AG08395 (cell line): ENCODE data around the gene ADAMTS7.
A peak's percentile ranks its signal among the peaks of the same experiment; 100 is the strongest.
"Not testable (repeated sequence)": the region's sequence is repeated elsewhere in the genome, so short reads cannot be mapped to it uniquely, and the experiment has no call there.

ENCODE experiments used
- DNase-seq: peaks from one replicate; pipeline ENCODE4 v3.0.0; 2012; ENCODE audit warnings: mixed read lengths, low spot score

Gene ADAMTS7

DNA sequence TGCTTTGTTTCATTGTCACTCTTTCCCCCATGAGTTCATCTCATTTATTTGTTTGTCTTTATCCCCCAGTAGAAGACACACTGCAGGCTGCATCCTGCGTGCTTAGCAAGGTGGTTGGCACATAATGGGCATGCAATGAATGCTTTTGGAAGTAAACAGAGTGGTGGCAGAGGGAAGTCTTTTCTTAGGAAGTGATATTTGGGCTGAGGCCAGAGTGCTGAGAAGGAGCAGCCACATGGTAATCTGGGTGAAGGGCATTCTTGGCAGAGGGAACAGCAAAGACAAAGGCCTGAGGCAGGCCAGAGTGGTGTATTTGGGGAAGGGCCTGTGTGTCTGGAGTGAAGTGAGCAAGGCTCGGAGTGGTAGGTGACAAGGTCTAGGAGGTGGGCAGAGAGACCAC lies 17.7 kb upstream of the ADAMTS7 start:
- DNase-seq: no peak

DNA sequence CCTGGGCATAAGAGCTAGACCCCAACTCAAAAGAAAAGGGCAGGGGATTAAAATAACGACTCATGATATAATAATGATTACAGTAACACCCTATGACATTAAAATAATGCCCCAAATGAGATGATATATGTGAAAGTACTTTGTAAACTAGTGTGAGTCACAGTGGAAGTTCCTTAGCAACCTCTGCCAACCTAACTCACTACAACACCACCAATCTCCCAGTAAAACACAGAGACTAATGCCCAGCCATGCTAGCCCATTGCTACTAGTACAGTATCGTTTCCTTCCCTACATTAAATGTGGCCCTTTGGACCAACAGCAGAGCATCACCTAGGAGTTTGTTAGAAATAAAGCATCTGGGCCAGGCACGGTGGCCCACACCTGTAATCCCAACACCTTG lies 11.2 kb upstream of the ADAMTS7 start:
- no peak for DNase-seq

DNA sequence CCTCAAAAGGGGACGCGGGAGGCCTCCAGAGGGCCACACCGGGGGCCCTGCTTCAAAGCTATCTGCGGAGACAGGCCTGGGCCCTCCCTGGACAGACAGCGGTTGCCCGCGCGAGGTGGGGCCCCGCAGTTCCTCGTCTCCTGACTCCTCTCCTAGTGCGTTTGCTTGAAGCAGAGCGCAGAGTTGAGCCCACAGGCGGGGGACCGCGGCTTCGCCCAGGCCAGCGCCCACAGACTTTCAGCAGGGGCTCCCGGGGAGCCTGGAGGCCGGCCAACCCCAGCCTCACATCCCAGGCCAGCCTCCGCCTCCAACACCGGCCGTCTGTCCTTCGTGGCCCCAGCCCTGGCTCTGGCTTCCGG lies 540 bp upstream of the ADAMTS7 start:
- DNase-seq: no peak

DNA sequence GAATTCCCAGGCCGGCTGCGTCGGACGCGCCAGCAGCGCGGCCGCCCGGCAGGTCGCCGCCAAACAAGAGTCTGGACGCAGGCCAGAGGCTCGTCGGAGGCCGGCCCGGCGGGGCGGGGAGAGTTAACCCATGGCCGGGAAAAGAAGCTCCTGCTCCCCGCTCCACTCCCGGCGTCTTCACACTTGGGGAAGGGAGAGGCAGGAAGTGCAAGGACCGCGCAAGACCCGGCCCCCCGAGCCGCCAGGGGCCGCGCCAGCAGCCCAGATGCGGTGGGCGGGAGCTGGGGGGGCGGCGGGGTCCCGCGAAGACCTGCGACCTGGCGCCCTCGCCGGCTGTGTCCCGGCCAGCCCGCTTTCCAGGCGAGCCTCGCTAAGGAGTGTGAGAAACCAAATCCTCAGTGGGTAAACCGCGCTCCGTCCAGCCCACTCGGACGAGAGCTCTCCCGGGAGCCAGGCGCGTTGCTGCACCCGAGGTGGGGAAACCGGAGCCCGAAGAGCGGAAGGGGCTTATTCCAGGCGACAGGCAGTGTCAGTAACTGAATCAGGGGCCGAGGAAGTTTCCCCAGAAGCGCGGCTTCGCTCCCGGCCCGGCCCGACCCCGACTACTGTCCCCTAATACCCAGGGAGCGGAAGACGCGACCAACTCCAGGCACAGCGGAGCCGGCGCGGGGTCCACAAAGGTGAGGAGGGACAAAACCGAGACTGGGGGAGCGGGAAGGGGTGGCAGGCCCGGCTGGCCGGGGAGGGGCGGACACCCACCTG lies 721 bp downstream of the ADAMTS7 start:
- DNase-seq: peak; percentile 72

DNA sequence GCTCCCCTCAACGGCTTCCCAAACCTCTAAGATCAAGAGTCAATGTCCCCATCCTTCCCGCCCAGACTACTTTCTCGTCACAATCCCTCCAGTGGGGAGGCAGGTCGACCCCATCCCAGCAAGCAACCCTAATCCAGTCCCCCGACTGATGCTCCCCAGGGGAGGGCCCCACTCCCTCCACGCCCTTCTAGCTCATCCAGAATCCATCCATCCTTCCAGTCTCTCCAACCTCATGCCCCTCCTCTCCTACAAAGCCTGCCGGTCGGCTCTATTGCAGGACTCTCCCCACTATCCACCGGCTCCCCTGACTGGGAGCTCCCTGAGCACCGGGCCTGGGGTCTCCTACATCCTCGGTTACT lies 1.3 kb downstream of the ADAMTS7 start:
- no peak for DNase-seq

DNA sequence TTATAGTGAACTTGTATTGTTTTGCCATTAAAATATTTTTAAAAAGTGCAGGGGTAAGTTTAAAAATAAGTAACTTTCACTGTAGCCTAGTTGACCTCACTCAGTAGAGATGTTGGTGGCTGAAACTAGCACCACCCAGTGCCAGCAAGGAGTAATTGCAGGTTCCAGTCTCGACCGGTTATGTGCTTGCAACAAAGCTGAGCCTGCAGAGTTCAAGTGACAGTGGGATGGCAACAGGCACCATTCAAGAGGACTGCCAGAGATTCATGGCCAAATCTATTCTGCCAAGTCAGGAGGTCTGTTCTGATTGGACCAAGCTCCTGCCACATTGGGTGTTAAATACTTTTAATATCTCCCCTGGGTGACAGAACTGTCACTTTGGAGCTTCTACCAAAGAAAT lies 2.7 kb downstream of the ADAMTS7 start:
- DNase-seq: no peak

DNA sequence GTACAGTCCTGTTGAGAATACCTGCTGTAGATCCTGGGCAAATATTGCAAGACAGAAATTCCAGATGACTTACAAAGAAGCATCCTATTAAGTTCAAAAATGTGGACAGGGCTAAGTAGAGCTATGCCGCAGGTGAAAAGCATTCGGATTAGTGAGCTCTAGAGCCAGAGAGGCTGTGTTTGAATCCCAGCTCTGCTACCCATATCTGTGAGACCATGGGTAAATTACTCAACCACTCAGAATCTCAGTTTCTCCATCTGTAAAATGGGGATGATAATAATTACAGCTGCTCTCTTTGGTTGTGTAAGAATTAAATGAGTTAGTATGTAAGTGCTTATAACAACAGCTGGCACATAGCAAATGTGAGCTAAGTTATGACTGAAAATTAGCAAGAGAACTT lies 3.9 kb downstream of the ADAMTS7 start:
- no peak for DNase-seq

DNA sequence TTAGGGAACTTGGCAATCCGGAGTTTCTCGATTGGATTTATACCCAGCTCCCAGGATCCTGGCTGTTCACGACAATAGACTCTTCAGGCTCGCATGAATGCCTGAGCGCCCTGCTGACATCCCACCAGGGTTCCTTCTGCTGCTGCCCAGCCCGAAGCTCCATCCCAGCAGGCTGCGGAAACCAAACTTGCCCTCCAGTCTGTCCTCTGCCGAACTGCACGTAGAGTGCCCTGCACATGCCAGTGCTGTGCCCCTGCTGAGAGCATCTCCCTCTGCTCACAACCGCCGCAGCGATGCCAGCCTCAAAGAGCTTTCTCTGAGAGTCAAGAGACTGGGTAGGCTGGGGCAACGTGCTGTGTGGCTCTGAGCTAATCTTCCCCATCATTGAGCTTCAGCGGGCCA lies 6.9 kb downstream of the ADAMTS7 start:
- DNase-seq: no peak

DNA sequence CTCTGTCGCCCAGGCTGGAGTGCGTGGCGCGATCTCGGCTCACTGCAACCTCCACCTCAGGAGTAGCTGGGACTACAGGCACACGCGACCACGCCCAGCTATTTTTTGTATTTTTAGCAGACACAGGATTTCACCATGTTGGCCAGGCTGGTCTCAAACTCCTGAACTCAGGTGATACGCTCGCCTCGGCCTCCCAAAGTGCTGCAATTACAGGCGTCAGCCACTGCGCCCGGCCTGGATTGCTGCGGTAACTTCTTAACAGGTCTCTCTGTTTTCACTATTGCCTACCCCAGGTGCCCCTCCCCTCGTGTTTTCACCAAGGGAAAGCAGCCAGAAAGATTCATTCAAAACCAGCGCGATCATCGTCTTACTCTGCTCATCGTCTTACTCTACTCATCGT lies 10.5 kb downstream of the ADAMTS7 start:
- no peak for DNase-seq

DNA sequence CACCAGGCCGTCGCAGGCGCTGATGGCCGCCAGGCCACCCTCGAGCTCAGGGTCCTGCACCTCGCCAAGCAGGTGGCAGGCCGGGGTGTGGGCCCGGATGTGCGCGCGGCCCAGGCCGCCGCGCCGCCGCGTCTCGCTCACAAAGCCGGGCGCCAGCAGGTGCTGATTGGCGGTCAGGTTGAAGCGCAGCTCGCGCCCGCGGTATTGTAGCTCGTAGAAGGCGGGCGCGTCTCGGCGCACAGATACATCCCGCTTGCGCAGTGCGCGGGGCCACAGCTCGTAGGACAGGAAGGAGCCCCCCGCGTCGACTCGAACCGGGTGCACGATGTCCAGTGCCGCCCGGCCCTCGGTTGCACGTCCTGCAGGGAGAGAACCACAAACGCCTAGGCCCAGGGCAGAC lies 11.1 kb downstream of the ADAMTS7 start:
- no peak for DNase-seq

DNA sequence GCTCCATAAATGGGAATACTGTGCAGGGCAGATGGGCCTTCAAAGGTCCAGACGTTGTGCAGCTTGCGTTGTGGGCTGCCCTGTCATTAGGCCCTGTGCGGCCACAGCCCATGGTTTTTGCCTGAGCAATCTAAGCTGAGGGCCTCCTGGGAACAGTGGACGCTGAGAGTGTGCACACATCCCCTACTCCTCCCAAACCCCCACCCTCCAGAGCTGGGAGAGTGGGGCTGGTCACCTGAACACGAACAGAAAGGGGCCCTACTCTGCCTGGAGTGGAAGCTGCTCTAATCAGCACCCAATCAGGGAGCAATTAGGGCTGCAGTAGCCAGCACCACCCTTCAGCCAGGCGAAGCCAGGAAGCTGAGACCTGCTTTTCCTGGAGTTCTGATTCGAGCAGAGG lies 12.2 kb downstream of the ADAMTS7 start:
- not testable (repeated sequence) for DNase-seq

DNA sequence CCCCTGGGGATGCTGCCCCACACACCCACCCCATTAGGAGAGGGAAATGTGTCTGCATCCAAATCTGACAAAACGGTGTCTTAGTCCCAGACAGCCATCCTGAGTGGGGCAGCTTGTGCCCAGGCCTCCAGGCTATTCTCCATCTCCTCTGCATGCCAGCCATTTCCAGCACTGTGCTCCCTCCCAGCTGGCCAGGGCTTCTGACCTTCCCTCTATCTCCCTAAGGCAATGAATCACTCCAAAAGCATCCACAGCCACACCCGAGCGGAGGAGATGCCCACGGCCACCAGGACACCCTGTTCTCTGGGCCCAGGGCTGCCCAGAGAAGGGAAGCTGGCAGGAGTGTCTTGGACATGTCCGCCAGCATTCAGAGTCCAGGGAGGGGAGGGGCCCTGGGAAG lies 12.9 kb downstream of the ADAMTS7 start:
- DNase-seq: peak; percentile 79

DNA sequence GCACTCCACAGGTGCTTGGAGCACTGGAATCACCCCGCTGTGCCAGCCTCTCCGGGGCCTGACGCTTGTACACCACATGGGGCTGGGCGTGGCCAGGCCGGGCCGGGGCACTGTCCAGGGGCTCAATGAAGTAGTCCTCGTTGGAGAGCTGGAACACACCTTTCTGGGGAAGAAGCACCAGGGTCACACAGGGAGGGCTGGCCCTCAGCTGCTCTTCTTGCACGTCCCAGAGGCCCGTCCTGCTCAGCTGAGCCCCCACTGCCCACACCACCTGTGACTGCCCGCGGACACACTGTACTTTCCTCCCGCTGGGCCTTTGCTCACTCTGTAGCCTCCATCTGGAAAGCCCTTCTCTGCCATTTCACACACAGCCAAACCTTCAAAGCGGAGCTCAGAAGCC lies 13.3 kb downstream of the ADAMTS7 start:
- DNase-seq: no peak

DNA sequence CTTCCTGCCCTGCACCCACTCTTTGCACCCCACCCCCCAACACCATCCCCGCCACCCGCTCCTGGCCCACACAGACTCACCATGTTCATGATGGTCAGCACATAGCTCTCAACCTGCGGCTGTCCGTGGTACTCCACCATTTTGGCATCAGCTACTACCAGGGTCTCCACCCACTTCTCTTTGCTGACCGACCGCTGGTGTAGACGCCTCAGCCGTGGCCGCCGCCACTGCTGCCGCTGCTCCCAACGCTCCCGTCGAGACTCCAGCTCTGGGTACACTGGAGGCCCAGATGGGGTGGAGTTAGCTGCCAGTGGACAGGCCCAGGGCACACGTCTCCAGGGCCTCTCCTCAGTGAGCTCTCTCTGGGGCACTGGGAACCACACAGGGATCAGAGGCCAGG lies 14.8 kb downstream of the ADAMTS7 start:
- no peak for DNase-seq

DNA sequence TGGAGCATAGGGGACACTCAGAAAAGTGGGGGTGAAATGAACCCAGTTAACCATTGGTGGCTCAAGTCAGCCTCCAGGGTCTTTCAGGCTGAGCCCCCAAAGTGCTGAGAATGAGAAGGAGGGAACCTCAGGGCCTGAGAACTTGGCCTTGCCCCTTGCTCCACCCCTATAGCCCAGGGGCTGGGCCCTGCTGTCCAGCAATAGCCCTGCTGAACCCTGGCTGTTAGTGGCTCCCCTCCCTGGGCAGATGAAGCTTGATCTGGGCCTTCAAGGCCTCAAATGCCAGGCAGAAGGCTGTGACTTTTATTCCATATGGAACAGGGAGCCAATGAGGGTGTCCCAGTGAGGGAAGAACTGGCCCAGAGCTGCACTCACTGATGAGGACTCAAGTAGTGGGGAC lies 16.2 kb downstream of the ADAMTS7 start:
- DNase-seq: no peak

DNA sequence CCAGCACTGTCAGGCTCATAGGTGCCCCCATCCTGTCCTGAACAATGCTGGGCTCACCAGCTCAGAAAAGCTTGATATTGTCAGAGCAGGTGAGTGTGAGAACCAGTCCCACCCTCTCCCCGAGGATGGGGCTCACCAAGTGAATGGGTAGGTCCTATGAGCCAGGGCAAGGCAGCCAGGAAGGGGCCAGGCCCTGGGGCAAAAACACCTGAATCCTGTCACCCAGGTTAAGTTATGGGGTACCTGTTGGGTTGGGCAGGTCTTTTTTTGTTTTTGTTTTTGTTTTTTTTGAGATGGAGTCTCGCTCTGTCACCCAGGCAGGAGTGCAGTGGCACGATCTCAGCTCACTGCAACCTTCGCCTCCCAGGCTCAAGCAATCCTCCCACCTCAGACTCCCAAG lies 16.8 kb downstream of the ADAMTS7 start:
- DNase-seq: not testable (repeated sequence)

DNA sequence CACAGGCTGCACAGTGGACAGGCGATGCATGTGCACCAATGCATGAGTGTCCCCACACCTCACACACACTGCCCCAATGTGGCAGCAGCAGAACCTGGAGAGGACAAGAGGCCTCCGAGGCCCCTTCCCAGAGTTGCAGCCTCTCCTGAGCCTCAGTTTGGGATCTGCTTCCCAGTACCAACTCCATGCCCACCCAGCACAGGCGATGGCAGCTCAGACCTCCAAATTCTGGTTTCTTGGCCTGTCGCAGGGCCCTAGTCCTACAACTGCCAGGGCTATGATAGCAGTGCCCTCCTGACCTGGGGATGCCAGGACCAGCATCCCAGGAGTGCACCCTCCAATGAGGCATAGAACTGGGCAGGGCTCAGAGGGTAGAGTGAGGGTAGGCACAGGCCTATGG lies 19.9 kb downstream of the ADAMTS7 start:
- no peak for DNase-seq

DNA sequence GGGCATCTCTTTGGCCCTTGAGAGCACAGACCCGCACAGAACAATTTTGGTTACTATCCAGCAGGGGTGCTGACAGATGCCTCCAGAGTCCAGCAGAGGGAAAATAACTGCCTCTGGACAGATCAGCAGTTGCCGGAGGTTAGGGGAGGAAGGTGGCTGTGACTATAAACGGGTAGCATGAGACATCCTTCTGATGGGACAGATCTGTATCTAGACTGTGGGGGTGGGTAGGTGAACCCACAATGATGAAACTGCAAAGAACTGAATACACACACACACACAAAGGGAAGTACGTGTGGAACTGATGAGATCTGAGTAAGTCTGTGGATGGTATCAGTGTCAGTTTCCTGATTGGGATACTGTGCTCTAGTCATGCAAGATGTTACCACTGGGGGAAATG lies 21.2 kb downstream of the ADAMTS7 start:
- DNase-seq: no peak

DNA sequence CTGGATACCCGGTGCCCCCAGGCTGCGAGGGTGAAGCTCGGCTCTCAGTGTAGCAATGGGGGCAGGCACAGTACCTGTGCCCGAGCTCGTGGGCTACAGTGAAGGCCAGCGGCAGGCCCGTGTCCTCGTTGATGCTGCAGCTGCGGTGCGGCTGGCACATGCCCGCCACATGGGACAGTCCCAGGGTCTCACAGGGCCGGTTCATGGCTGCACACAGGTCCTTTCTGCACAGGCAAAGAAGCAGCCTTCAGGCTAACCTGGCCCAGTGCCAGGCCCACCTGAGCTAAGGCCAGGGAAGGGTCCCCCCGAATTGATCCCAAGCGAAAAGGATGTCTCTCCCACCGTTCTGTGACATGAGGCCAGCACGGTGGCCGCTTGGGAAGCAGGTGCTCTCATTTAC lies 21.6 kb downstream of the ADAMTS7 start:
- DNase-seq: no peak

DNA sequence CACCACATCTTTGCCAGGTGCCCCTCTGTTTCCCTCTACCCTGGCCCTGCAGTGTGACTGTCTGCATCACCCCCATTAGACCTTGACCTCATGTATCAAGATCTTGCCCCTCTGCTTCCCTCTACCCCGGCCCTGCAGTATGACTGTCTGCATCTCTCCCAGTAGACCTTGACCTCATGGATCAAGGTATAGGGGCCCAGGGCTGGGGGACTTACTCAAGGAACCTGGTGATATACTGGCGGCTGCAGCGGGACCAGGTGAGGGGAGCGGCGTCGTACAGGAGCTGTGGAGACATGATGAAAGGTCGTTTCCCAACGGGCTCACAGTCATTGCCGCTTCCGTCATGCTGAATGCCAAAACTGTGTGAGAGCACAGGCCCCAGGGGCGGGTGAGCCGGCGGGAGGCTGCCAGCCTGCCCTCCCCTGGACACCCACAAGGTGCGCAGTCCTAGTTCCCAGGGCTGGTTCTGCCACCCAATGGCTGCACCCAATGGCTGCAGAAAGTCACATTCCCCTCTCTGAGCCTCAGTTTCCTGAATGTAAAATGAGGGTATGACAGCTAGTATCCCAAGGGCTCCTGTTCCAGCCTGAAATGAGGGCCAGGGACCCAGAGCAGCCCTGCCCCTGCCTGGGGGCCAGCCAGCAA lies 23.1 kb downstream of the ADAMTS7 start:
- DNase-seq: no peak

DNA sequence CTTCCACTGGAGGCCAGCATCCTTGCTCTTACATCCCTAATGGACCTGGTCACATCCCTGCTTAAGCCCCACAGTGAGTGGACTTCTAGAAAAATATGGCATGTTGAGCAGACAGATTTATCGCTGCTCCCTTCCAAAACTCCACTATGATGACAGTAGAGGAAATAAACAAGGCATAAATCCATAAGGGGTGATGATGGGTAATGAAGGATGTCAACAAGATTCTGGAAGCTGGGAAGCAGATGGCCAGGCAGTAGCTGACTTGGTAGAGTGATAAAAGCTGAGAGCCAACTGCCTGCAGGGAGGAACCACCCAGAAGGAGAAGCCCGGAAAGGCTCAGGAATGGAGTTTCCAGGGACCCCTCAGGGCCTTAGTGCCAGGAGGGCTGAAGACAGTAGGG lies 28.9 kb downstream of the ADAMTS7 start:
- not testable (repeated sequence) for DNase-seq

DNA sequence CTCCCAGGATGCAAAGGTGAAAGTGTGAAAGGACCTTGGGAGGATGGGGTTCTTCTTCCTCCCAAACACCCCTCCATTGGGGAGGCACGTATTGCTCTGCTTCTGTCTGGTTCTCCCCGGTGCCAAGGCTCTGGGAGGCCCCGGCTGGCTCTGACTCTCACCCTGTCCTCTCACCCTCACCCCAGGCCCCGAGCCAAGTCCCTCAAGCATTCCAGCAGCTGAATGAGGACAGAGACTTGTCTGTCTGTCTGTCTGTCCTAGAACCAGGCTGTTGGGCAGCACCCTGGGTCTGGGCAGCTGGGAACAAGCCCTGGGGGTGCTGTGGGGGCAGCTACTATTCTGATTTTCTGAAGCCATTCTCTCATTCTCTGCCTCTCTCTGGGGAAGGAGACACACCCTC lies 29.9 kb downstream of the ADAMTS7 start:
- DNase-seq: not testable (repeated sequence)

DNA sequence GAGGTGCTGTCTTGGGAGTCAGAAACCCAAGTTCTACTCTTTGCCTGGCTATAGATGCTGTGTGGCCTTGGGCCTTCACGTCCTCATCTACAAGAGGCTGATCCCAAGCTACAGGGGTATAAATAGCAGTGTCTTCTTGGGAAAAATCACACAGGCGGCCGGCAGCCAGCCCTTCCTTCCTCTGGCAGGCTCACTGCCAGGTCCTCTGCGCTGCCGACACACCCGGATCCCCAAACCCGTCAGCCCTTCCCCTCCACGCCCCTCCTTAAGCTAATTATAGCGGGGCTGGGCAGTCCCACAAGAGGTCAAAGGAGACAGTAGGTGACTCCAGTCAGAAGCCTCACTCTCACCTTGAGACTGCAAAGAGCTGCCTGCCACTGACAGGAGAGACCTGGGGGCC lies 31.3 kb downstream of the ADAMTS7 start:
- not testable (repeated sequence) for DNase-seq

DNA sequence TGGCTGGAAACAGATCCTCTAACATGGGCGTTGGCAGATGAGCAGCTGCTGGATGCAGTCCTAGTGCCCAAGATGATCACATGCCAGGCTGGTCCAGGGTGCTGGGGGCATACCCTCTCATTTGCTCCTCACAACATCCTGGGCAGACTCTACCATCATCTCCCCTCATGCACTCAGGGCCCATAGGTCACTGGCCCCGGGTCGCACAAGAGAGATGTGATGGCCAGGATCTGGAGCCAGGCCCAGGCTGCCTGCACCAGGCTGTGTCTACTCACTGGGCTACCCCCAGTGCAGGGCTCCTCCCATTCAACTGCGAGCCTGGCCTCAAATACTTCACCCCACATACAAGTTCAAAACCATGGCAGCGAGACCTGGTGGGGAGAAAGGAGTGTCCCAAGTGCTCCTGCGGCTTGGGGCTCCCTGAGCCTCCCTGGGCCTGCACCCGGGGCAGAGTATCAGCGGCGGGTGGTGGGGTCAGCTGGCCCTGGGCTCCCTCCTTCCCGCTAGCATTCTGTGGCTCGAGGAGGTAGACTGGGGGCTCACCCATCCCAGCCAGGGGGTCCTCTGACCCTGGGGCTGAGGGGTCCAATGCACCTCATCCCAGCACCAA lies 32.0 kb downstream of the ADAMTS7 start:
- not testable (repeated sequence) for DNase-seq
